Endothelial cell of umbilical vein (primary cell): Measurements from ENCODE around the gene KERA.

ENCODE experiments used
- EZH2 ChIP-seq: IDR thresholded peaks from 2 replicates; pipeline ENCODE4 v1.6.1; 2012; ENCODE audit warnings: borderline replicate concordance, low read depth, mild to moderate bottlenecking, moderate library complexity, low read length, inconsistent platforms; ENCODE audit not compliant: severe bottlenecking
- FOS ChIP-seq: IDR thresholded peaks from 2 replicates; pipeline ENCODE4 v1.6.1; 2011; ENCODE audit warnings: mild to moderate bottlenecking, low read length, moderate library complexity, borderline replicate concordance; ENCODE audit not compliant: insufficient read depth
- GATA2 ChIP-seq: IDR thresholded peaks from 2 replicates; pipeline ENCODE4 v1.7.0; 2011; ENCODE audit warnings: low read depth, mild to moderate bottlenecking, moderate library complexity, mixed read lengths, low read length; ENCODE audit not compliant: insufficient read length, insufficient read depth
- JUN ChIP-seq: IDR thresholded peaks from 2 replicates; pipeline ENCODE4 v1.6.1; 2011; ENCODE audit warnings: borderline replicate concordance, low read depth; ENCODE audit not compliant: insufficient read length, insufficient read depth
- MYC ChIP-seq: IDR thresholded peaks from one replicate; pipeline ENCODE4 v1.6.1; 2011; ENCODE audit warnings: mild to moderate bottlenecking, low read depth, low read length
- POLR2A ChIP-seq: IDR thresholded peaks from 2 replicates; pipeline ENCODE4 v1.6.1; 2012; ENCODE audit warnings: low read depth, mild to moderate bottlenecking, control low read depth, low read length
- POLR2AphosphoS5 ChIP-seq: IDR thresholded peaks from 2 replicates; pipeline ENCODE4 v1.6.1; 2012; ENCODE audit warnings: low read depth, mild to moderate bottlenecking, control low read depth, low read length, moderate library complexity; ENCODE audit not compliant: insufficient read depth
- TF ChIP-seq, protein P1 (sequence below), 2 donors: IDR thresholded peaks; 1 replicate in 1 of 2; 2 replicates in 1 of 2; pipeline ENCODE4 v1.5.1; 2011; ENCODE audit warnings: low read length in 2 of 2, mild to moderate bottlenecking in 2 of 2, moderate library complexity in 2 of 2, control low read depth in 1 of 2, inconsistent platforms in 1 of 2, low read depth in 1 of 2; ENCODE audit not compliant: insufficient read depth in 1 of 2; ENCODE audit errors: extremely low read depth in 1 of 2
- TF ChIP-seq, protein P2 (sequence below): IDR thresholded peaks from 2 replicates; pipeline ENCODE4 v1.6.1; 2011; ENCODE audit not compliant: insufficient read depth, insufficient read length

DNA sequence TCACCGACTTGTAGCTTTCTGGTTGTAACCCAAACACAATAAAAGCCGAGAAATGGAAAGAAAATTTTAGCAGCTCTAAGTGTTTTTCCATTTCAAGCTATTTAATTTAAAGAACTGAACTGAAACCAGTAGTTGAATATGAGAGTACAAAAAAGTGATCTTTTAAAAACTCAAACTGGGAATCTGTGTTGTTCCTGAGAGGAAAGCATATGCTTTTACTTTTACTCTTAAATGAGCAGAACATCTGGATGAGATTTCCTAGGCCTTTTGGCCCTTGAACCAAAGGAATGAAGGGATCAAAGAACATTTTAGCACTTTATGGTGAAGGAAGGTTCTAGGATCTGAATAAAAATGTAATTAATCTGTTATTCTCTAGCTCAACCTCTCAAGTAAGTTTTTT lies 1.3 kb downstream of the KERA start:
- TF ChIP-seq, protein P1, sequence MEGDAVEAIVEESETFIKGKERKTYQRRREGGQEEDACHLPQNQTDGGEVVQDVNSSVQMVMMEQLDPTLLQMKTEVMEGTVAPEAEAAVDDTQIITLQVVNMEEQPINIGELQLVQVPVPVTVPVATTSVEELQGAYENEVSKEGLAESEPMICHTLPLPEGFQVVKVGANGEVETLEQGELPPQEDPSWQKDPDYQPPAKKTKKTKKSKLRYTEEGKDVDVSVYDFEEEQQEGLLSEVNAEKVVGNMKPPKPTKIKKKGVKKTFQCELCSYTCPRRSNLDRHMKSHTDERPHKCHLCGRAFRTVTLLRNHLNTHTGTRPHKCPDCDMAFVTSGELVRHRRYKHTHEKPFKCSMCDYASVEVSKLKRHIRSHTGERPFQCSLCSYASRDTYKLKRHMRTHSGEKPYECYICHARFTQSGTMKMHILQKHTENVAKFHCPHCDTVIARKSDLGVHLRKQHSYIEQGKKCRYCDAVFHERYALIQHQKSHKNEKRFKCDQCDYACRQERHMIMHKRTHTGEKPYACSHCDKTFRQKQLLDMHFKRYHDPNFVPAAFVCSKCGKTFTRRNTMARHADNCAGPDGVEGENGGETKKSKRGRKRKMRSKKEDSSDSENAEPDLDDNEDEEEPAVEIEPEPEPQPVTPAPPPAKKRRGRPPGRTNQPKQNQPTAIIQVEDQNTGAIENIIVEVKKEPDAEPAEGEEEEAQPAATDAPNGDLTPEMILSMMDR (IDR thresholded peaks at IDR 0.05; ENCODE audit: extremely low read depth in 1 of 2, insufficient read depth in 1 of 2, low read depth in 1 of 2, low read length in 2 of 2): no peak
- no peak for TF ChIP-seq EZH2
- no peak for TF ChIP-seq POLR2AphosphoS5
- TF ChIP-seq, protein P2, sequence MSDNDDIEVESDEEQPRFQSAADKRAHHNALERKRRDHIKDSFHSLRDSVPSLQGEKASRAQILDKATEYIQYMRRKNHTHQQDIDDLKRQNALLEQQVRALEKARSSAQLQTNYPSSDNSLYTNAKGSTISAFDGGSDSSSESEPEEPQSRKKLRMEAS: no peak
- no peak for TF ChIP-seq POLR2A
- TF ChIP-seq MYC: no peak
- no peak for TF ChIP-seq FOS
- no peak for TF ChIP-seq JUN
- TF ChIP-seq GATA2: no peak
